NOMO-1 treated with dmso at 0.1 percent for 144 hours (cell line): ENCODE data around the gene PLXDC2.

Source experiments
- DNase-seq: peaks from one replicate; lab custom pipeline; 2025; ENCODE audit not compliant: unreplicated experiment; lab: John Stamatoyannopoulos, UW

Gene PLXDC2

DNA sequence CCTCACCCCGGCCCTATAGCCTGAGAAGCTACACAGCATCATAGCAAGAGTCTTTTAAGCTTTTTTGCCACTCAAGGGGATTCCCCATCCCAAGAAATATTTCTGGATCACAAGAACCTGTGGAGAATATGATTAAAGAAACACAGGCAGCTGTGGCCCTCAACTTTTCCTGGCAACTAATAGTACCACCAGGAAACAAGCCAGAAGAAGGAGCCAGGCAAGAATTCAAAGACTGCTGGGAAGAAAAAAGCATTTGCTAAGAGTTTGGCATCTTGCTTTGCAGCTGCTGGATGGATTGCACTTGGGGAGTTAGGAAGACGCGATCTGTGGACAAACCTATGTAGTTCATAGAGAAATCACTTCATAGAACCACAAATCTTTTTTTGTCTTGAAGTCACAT lies 437.8 kb downstream of the PLXDC2 start:
- DNase-seq, result no peak

DNA sequence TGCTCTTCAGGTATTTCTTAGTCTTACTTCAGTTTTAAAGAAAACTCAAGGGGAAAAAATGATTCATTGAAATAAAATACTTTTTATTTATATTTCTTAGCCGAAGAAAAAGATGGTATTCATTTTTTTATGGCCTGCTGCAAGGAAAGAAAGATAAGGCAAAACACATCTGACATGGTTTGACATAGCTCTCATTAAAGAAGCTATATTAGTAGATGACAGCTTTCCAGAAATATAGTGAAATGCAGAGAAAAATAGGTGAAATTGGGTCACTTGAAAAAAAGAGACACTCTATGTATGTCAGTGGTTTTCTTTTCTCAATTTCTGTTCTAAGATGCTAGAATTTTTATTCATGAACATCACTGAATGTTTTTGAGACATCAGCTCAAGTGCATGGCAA lies 438.3 kb downstream of the PLXDC2 start:
- no peak for DNase-seq

DNA sequence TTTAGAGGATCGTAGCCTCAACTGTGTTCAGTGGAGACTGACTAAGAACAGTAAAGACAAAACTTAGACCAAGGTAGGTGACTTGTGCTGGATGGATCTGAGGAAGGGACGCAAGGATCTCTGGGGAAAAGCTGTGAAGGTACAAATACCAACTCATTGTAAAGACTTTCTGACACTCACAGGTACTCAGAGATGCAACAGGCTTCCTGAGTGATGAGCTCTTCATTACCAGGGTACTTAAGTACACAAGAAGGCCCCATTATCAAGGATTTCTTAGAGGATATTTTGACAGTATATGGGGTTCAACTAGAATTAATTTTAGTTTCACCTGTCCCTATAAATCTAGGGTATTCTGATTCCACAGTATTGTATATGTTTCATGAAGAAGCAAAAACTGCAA lies 440.7 kb downstream of the PLXDC2 start:
- no peak for DNase-seq

DNA sequence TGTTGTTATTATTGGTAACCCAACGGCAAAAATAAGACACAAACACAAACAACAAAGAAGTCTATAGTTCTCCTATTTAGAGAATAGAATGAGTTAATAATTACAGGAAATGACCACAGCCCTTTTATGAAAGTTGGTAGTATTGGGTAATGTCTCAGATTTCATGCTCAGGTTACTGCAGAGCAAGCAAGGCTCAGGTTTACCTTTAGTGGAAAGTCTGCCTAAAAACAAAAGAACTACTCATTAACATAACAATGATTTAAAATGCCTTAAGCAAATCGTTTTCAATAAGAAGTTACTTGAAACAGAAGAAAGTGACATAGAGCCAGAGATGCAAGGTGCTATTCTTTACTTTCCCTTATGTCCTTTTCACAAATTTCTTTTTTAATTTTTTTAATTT lies 441.2 kb downstream of the PLXDC2 start:
- DNase-seq, result no peak

GRCh38 chr10:20265146-20265545 lies 448.9 kb downstream of the PLXDC2 start:
- DNase-seq, result no peak

DNA sequence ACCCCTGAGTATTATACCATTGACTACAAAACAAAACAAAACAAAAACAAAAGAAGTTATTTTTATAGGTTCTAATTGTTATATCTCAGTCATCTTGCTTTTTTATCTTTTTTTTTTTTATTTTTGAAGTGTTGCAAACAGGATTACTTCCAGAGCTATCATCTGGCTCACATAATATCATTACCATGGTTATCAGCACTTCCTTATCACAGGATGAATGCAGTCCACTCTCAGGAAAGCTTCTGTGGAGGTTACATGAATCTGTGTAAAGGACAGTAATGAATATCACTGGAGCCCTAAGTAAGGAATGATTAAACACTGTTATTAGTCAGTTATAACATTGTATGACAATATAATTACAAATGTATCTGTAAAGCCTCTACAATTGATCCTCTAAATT lies 451.5 kb downstream of the PLXDC2 start:
- no peak for DNase-seq

- DNase-seq, result no peak
These were observed 455.3 kb downstream of the PLXDC2 start for GRCh38 chr10:20271490-20271889.

DNA sequence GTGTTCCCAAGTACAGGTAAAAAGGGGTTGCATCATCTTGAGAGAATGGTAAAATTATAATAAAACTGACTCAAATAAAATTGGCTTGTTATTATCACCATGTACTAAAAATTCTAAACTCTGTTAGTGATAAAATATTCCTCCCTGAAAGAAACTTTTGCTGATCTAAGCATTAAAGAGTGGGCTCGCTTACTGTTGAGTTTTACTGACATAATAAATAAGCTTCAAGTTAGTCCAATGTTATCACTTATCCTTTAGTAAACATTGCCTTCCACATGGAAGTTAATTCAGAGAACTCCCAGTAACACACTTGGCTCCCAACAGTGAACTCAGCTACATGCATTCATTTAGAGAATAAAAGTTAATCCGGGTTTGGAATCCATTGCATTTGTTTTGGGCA lies 456.4 kb downstream of the PLXDC2 start:
- DNase-seq, result no peak

DNA sequence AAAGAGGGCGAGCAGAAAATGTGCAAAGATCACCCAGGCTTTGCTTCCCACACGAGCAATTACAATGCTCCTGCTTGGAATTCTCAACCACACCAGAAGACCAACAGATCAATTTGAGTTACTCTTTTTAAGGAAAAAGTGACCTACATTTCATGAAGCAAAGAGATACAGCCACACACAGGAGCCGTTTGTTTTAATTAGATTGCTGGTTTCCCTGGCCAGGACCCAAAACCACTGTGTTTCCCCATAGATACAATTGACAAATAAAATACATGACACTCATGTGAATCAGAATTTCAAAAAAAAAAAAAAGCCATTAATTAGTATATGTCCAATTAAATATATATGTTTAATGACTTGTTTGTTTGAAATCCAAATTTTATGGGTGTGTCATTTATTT lies 458.3 kb downstream of the PLXDC2 start:
- no peak for DNase-seq

- no peak for DNase-seq
These were observed 460.1 kb downstream of the PLXDC2 start for GRCh38 chr10:20276127-20276979.

DNA sequence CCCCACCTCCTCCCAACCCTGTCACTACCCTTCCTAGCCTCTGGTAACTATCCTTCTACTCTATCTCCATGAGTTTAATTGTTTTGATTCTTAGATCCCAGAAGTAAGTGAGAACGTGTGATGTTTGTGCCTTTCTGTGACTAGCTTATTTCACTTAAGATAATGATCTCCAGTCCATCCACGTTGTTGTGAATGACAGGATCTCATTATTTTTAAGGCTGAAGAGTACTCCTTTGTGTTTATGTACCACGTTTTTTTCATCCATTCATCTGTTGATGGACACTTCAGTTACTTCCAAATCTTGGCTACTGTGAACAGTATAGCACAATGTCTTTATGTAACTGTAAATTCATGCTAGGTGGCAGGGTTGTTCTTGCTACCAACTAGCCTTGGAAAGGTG lies 461.6 kb downstream of the PLXDC2 start:
- DNase-seq, result no peak

GRCh38 chr10:20281579-20281978 lies 465.3 kb downstream of the PLXDC2 start:
- DNase-seq, result no peak

DNA sequence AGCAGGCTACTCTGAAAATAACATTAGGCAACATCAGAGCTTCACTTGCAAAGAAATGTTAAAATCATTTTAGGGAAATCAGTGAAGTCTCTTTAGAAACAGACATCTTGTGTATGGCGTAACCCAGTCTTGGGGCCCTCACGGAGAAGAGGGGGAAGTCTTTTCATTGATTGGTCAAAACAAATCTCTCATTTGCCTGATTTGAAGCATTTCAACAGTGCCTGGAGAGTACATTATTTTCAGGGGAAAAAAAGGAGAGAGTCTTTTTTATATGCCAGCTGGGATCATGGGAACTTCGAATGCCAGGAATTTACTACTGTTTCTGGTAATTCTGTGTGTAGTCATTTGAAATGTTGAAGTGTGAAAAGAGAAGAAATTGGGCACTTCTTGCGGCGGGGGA lies 471.4 kb downstream of the PLXDC2 start:
- no peak for DNase-seq

GRCh38 chr10:20288060-20288459 lies 471.8 kb downstream of the PLXDC2 start:
- DNase-seq, result no peak

- DNase-seq, result no peak
These were observed 473.0 kb downstream of the PLXDC2 start for GRCh38 chr10:20289070-20289828.

DNA sequence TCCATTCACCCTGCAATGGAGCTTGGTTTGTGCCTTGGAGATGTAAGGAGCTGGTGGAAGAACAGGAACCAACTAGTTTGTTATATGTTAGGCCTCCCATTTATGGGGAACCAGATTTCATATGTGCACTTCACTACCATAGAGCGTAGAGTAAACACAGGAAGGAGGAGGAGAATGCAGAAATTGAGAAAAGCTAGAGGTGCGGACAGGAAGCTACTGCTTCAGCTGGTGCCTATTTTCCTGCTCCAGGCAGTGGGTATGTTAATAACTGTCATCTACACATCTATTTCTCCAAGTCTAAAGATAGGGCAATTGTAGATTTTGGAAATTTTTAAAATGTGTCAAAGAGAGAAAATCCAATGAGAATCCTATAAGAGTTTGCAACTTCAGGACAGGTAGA lies 482.2 kb downstream of the PLXDC2 start:
- DNase-seq, result no peak

DNA sequence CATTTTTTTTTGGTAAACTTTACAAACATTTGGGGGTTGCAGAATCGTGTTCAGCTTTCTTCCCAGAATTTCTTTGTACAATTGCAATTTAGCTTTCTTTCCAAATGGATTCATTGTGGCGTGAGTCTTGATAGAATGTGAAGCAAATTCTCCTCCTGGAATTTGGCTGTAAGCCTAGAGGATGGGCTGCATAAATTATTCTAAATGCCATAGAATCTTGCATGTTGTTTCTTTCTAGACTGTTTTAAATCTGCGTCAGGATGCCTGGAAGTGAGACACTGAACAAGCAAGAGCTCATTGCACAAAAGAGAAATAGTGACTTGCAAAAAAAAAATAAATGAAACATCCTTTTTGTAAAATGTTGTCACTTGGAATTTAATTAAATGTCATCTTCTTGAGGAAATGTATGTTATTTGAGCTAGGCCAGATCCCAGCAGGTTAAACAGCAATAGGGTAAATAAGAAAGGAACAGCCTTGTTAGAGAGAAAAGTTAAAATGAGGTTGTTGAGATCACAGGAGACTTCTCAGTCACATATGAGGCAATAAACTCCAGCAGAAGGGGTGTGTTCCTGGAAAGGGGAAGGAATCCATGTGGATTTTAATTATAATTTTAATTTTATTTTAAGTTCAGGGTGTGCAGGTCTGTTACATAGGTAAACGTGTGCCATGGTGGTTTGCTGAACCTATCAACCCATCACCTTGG lies 483.0 kb downstream of the PLXDC2 start:
- no peak for DNase-seq

- DNase-seq, result no peak
These were observed 484.5 kb downstream of the PLXDC2 start for GRCh38 chr10:20300735-20301134.

- no peak for DNase-seq
These were observed 485.8 kb downstream of the PLXDC2 start for GRCh38 chr10:20302033-20302432.

- no peak for DNase-seq
These were observed 487.4 kb downstream of the PLXDC2 start for GRCh38 chr10:20303453-20304152.

GRCh38 chr10:20313665-20314064 lies 497.4 kb downstream of the PLXDC2 start:
- DNase-seq, result no peak
